HG02870 (cell line): ENCODE measurements around the gene ABCB11.
"Not testable (repeated sequence)": the region's sequence is repeated elsewhere in the genome, so short reads cannot be mapped to it uniquely, and the experiment has no call there.

Source experiments
- ATAC-seq: cut with Tn5 transposase; IDR thresholded peaks from one replicate; pipeline ENCODE4 v1.9.1; 2021; ENCODE audit warnings: mild to moderate bottlenecking, moderate library complexity; ENCODE audit not compliant: unreplicated experiment

ABCB11 gene

GRCh38 chr2:168939061-168939460 lies 92.1 kb downstream of the ABCB11 start:
- ATAC-seq, result no peak

DNA sequence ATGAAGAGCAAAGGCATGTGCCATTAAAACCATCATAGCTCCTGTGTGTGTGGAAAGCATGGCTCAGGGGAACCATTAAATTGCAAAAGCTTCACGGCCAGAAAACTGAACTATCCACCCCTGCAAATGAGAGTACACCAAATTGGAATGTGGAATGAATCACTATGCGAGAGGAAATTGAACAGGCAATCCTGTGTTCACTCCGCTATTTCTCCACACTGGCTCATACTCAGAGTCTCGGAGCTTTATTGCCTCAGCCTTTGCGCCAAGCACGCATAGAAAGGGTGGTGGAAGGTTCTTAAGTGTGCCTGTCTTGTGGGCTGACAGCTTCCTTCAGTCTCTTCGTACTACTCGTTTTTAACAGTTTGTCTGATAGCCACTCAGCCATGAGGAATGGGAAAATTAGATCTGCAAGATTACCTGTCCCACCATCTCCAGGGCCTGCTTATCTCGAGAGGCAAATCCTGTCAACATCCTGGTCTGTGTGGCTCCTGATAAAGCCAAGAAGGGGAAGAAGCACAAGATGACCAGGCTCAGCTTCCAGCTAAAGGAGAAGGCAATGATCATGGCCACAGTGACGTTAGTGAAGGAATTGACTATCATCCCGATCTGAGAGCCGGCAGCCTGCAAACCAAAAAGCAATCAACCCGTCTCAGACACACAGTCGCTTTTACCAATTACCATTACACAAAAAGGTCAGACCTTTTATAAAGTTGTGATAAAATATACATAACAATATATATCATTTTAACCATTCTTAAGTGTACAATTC lies 95.1 kb downstream of the ABCB11 start:
- ATAC-seq, result no peak

DNA sequence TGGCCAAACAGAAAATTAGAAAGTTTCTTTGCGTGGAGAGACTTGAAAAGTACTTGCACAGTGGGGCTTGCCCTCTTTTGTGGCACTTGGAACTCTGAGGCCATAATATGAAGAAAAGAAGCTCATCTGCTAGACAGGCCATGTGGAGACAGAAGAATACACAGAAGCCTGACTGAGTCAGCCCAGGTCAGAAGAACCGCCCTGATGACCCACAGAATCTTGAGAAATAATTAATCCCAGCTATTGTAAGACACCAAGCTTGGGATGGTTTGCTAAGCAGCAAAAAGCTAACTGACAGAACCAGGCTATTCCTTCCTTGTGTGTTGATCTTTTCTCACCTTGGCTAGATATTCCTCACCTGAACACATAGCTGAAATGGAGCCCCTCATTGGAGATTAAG lies 96.3 kb downstream of the ABCB11 start:
- ATAC-seq, result no peak

DNA sequence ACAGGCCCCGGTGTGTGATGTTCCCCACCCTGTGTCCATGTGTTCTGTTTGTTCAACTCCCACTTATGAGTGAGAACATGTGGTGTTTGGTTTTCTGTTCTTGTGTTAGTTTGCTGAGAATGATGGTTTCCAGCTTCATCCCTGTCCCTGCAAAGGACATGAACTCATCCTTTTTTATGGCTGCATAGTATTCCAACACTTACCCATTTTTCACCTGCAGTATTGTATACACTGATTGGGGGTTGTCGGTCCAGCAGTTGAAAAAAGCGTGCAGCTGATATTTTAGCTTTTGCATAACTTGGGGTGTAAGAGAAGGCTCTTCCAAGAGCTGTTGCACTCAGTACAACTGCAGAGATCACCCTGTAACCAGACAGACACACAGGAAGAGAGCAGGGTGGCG lies 99.0 kb downstream of the ABCB11 start:
- not testable (repeated sequence) for ATAC-seq

GRCh38 chr2:168930242-168930641 lies 100.9 kb downstream of the ABCB11 start:
- no peak for ATAC-seq

GRCh38 chr2:168929031-168929430 lies 102.1 kb downstream of the ABCB11 start:
- ATAC-seq, result no peak

- ATAC-seq, result no peak
Measured at GRCh38 chr2:168928113-168928831, 102.9 kb downstream of the ABCB11 start.

DNA sequence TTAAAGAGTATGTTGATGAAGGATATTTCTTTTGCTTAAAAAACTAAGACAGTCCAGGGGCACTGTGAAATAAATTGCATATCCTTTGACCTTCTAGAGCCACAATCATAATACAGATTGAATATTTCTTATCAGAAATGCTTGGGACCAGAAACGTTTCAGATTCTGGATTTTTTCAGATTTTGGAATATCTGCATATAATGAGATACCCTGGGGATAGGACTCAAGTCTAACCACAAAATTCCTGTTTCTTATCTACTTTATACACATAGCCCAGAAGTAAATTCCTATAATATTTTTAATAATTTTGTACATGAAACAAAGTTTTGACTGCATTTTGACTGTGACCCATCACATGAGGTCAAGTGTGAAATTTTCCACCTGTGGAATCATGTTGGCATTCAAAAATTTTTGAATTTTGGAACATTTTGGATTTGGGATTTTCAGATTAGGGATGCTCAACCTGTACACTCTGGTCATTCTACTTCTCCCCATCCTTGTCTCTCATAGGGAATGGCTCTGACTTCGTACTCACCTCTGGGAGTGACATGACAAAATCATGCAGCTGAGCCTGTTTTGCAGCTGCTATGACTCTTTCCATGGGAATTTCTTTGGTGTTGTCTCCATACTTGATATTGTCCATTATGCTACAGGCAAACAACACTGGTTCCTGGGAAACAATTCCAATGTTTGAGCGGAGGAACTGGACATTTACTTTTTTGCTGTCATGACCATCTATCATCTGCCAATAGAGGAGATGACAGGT lies 104.3 kb downstream of the ABCB11 start:
- no peak for ATAC-seq

- no peak for ATAC-seq
Measured at GRCh38 chr2:168920504-168921157, 110.5 kb downstream of the ABCB11 start.

DNA sequence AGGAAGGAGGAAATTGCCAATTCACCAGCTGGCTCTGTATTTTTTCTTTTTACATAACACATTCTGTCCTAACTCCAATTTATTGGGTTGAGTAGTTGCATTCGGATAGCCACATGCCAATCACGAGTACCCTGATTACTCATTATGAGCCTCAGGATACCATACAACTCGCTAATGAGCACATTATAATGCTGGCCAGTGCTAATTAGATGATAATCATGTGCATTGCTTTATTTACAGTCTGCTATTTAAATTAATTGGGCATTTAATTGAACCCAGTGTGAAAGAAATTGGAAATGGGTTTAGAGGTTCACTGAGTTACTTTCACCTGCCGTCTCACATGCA lies 114.8 kb downstream of the ABCB11 start:
- no peak for ATAC-seq

GRCh38 chr2:168915441-168916330 lies 115.4 kb downstream of the ABCB11 start:
- no peak for ATAC-seq

DNA sequence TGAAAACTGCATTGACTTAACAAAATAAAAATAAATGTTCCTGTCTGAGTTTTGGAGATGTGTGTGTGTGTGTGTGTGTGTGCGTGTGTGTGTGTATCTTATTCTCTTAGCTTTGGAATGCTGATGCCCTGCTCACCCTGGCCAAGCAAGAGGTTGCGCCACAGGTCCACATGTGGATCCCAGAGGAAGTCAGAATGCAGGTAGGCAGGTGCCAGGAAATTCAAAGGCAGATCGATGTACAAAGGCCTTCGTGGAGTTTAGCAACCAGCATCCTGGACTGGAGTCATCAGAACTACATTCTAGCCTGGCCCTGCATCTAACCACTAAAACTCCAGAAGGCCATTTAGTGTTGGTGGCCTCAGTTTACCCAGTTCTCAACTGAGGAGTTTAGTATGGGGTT lies 117.6 kb downstream of the ABCB11 start:
- no peak for ATAC-seq

DNA sequence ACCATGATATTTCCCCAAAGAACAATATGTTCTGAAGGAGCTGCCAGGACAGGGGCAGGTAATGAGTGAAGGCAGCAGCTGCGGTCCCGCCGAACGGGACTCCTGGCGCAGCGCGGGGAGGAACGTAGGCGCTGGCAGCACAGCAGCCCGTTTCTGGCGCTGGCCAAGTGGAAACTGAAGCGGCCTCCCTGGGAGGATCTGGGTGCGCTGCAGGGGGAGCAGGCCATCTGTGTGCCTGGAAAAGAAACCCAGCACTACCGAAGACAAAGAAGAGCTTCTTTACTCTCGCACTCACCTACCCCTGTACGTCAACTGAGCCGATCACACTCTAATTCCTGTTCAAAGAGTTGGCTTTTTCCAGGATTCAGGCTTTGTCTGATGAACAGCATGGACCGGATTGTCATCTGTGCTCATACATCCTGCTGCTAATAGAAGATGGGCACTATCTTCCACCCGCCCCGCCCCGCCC lies 118.2 kb downstream of the ABCB11 start:
- no peak for ATAC-seq

- no peak for ATAC-seq
Measured at GRCh38 chr2:168912466-168912865, 118.7 kb downstream of the ABCB11 start.

DNA sequence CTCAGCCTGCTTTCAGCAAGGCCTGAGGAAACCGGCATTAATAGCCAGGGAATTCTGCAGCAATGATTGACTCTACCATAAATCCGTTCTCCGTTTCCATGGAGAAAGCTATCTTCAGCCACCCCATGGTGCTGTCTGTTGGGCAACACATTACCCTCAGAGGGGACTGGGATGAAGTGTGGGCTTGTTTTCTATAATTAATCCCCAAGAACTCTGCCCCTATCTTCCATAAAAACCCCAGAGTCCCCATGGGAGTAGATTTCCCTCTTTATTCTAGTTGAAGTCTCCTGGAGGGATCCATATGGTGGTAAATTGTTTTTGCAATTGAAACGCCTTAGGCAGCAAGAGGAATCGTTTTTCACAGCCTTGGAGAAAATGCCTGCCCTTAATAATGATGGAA lies 120.8 kb downstream of the ABCB11 start:
- no peak for ATAC-seq

DNA sequence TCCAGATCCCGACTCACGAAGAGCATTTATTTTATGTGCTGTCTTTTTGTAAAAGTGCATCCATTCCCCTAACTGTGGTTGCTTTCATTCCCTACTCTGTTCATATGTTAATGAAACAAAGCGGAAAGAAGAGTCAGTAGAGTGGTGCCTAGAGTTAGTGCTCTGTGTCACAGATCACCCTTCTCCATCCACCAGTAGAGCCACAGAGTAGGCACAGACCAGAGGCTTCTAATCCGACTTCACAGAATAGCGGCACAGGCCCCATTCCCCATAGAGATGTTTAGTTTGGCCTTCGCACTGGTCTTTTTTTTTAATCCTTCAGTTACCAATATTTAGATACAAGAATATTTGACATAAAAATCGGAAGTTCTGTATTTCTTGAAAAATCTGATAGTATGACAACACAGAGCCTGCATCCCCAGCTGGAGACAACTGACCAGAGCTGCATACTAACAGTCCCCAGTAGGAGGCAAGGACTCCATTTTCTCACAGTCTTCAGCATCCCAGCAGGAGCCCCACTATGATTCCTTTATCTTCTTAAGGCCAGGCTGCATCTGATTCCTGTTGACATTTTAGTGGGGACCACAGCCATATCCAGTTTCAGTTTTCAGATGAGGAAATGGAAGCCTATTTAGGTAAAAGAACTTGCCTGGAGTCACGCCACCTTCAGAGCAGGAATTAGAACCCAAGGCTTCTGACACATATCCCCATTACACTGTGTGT lies 123.0 kb downstream of the ABCB11 start:
- no peak for ATAC-seq

DNA sequence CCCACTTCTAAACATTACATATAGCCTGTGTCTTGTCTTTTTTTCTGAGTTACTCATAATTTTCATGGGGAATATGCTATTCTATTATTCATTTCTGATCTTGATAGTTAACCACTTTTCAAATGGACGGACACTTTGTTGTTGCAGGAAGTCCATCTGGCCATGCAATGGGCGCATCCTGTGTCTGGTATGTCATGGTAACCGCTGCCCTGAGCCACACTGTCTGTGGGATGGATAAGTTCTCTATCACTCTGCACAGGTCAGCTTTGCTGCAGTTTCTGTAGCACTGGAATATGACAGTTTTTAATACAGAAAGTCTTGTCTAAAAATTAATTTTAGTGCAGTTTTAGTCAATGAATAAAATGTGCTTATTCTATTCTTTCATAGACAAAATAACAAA lies 126.8 kb downstream of the ABCB11 start:
- no peak for ATAC-seq

DNA sequence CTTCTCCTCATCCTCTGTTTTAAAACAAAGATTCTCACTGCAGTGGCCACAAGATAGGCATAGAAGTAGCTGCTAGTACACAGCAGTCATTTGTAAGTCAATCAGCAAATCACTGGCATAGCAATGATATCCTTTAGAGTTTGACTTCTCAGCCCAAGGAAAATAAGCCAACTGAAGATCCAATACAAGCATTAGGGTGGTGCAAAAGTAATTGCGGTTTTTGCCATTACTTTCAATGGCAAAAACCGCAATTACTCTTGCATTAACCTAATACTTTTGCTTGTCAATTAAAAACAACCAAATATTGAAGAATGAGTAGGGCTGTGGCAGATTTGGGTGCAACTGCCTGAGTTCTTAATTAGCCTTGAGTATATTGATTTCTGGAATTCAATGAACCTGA lies 127.2 kb downstream of the ABCB11 start:
- no peak for ATAC-seq

DNA sequence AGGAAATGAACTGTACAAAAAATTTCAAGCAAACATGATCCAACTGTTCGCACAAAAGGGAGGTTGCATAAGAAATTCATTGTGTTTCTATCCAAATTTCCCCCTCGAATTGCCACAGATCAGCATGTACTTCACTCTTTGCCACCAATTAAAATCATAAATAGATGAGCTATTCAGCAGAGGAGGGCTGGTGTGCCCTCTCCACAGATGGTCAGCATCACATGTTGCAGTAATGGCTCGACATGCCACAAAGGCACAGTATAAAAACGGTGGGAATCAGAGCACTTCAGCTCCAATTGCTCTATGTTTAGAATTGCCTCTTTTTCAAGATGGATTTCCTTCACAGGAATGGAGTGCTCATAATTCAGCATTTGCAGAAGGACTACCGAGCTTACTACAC lies 130.1 kb downstream of the ABCB11 start, which contains the start of gene G6PC2:
Gene G6PC2, plus strand, starts transcription at position 289 of the 400 bp plus-strand sequence. Its CDS starts 41 bp downstream, at position 330.
- no peak for ATAC-seq
